Glutamatergic neuron (in vitro differentiated cells): ENCODE results near the gene ASCC2. TPM values are rescaled to one million over a fixed set of nuclear protein-coding genes. Genes with fewer than 3 reads are reported as not detected.
"Not testable (repeated sequence)": the region's sequence is repeated elsewhere in the genome, so short reads cannot be mapped to it uniquely, and the experiment has no call there.

Source experiments
- DNase-seq: peaks from one replicate; pipeline ENCODE4 v3.0.0; 2022
- H3K27ac Mint-ChIP-seq: one replicate; pipeline ENCODE4 v1.8.0; 2020; ENCODE audit warnings: mild to moderate bottlenecking, mixed read lengths, inconsistent platforms; ENCODE audit not compliant: unreplicated experiment
- H3K27me3 Mint-ChIP-seq: one replicate; pipeline ENCODE4 v1.8.0; 2020; ENCODE audit warnings: mild to moderate bottlenecking, moderate library complexity, mixed read lengths, inconsistent platforms; ENCODE audit not compliant: unreplicated experiment
- H3K36me3 Mint-ChIP-seq: one replicate; pipeline ENCODE4 v1.8.0; 2020; ENCODE audit warnings: mild to moderate bottlenecking, mixed read lengths, inconsistent platforms; ENCODE audit not compliant: unreplicated experiment
- H3K4me1 Mint-ChIP-seq: one replicate; pipeline ENCODE4 v1.8.0; 2020; ENCODE audit warnings: mild to moderate bottlenecking, low read depth, mixed read lengths, inconsistent platforms; ENCODE audit not compliant: unreplicated experiment
- H3K4me3 Mint-ChIP-seq: one replicate; pipeline ENCODE4 v1.8.0; 2020; ENCODE audit warnings: mild to moderate bottlenecking, mixed read lengths, inconsistent platforms; ENCODE audit not compliant: unreplicated experiment
- H3K9me3 Mint-ChIP-seq: one replicate; pipeline ENCODE4 v1.8.0; 2020; ENCODE audit warnings: mild to moderate bottlenecking, moderate library complexity, mixed read lengths, inconsistent platforms; ENCODE audit not compliant: unreplicated experiment
- total RNA-seq: library from RNA; stranded (reverse); fragmentation: NEBNext Ultra II Directional; extraction: Animal tissue kit (Norgen Biotek cat#: 25700); gene quantifications from one replicate; pipeline ENCODE4 v1.2.1, GENCODE V29; 2021; ENCODE audit not compliant: unreplicated experiment
- TF ChIP-seq, protein P1 (sequence below): fragments of 200-600 bp; sonication (generic); IDR thresholded peaks from one replicate; pipeline ENCODE4 v1.5.0; 2021; ENCODE audit not compliant: partially characterized antibody, unreplicated experiment

The ASCC2 gene
- total RNA-seq, 1 donor from 2014 or later: 67.8 TPM

DNA sequence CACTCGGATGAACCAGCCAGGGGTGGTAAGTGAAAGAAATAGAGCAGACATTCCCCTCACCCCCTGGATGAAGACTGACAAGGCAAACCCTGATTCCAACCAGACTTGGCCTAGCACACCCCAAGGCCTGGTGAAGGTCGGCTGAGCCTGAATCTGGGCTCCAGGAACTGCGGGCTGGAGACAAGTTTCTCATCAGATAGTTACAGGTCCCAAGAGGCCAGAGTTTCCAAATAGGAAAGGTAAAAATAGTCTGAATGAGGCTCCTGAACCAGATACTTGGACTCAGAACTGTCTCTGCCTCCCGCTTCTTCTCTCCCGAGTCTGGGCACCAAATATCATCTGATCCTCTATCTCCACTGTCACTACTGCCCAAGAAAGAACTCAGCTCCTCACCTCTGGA lies 79.1 kb downstream of the ASCC2 start:
- Mint-ChIP-seq H3K27me3 (peaks cover 4% of the 10 kb centered on the region), H3K4me1 (peaks cover 6% of the 10 kb centered on the region), H3K9me3 (no peaks in the 10 kb centered on the region), H3K4me3 (no peak overlapping the region), H3K36me3 (no peaks in the 10 kb centered on the region), H3K27ac (no peak overlapping the region)
- no peak for DNase-seq
- TF ChIP-seq, protein P1, sequence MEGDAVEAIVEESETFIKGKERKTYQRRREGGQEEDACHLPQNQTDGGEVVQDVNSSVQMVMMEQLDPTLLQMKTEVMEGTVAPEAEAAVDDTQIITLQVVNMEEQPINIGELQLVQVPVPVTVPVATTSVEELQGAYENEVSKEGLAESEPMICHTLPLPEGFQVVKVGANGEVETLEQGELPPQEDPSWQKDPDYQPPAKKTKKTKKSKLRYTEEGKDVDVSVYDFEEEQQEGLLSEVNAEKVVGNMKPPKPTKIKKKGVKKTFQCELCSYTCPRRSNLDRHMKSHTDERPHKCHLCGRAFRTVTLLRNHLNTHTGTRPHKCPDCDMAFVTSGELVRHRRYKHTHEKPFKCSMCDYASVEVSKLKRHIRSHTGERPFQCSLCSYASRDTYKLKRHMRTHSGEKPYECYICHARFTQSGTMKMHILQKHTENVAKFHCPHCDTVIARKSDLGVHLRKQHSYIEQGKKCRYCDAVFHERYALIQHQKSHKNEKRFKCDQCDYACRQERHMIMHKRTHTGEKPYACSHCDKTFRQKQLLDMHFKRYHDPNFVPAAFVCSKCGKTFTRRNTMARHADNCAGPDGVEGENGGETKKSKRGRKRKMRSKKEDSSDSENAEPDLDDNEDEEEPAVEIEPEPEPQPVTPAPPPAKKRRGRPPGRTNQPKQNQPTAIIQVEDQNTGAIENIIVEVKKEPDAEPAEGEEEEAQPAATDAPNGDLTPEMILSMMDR: no peak

DNA sequence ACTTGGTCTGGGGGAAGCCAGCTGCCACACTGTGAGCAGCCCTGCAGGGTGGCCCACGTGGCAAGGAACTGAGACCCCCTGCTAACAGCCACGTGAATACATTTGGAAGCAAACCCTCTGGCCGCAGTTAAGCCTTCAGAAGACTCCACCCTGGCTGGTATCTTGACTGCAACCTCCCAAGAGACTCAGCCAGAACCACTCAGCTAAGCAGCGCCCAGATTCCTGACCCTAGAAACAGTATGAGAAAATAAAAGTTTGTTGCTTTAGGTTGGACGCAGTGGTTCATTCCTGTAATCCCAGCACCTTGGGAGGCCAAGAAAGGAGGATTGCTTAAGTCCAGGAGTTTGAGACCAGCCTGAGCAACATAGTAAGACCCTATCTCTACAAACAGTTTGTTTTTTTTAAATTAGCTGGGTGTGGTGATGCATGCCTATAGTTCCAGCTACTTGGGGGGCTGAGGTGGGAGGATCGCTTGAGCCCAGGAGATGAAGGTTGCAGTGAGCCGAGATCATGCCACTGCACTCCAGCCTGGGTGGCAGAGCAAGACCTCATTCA lies 79.9 kb downstream of the ASCC2 start:
- no peak overlapping the region for H3K4me3 Mint-ChIP-seq
- no peak overlapping the region for H3K27ac Mint-ChIP-seq
- H3K36me3 Mint-ChIP-seq: no peaks in the 10 kb centered on the region
- peaks cover 6% of the 10 kb centered on the region for H3K4me1 Mint-ChIP-seq
- TF ChIP-seq, protein P1: no peak
- H3K27me3 Mint-ChIP-seq: peaks cover 4% of the 10 kb centered on the region
- no peak for DNase-seq
- H3K9me3 Mint-ChIP-seq: no peaks in the 10 kb centered on the region

DNA sequence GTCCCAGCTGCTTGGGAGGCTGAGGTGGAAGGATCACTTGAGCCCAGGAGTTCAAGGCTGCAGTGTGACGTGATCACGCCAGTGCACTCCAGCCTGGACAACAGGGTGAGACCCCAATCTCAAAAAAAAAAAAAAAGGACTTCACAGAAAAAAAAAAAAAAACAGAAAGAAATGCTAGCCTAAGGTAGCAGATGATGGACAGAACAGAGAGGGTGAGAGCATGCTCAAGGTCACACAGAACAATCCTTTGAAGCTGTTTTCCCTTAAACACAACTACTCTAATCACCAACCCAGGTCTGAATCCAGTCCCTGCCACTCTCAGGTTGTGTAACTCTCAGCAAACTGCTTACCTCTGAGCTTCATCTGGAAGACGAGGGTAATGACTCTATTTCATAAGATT lies 81.0 kb downstream of the ASCC2 start:
- Mint-ChIP-seq H3K36me3 (no peaks in the 10 kb centered on the region), H3K27me3 (peaks cover 4% of the 10 kb centered on the region), H3K4me3 (no peak overlapping the region), H3K9me3 (no peaks in the 10 kb centered on the region), H3K4me1 (peaks cover 6% of the 10 kb centered on the region), H3K27ac (no peak overlapping the region)
- TF ChIP-seq, protein P1: no peak
- DNase-seq: no peak

DNA sequence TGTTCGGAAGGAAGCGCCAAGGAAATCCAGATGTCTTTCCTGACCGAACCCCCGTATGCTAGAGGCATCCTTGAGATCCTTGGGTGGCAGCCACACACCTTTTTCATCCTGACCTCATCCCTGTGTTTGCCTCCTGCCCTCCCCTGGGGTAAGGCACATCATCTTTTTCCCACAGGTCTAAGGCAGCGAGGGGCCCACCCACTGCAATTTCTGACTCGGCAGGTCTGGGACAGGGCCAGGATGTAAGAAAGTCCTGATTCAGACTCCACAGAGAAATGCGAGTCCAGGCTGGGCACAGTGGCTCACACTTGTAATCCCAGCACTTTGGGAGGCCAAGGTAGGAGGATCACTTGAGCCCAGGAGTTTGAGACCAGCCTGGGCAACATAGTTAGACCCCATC lies 81.7 kb downstream of the ASCC2 start:
- peaks cover 6% of the 10 kb centered on the region for H3K4me1 Mint-ChIP-seq
- no peaks in the 10 kb centered on the region for H3K9me3 Mint-ChIP-seq
- no peak overlapping the region for H3K27ac Mint-ChIP-seq
- H3K36me3 Mint-ChIP-seq: no peaks in the 10 kb centered on the region
- no peak overlapping the region for H3K4me3 Mint-ChIP-seq
- TF ChIP-seq, protein P1: no peak
- DNase-seq: no peak
- H3K27me3 Mint-ChIP-seq: peaks cover 4% of the 10 kb centered on the region

DNA sequence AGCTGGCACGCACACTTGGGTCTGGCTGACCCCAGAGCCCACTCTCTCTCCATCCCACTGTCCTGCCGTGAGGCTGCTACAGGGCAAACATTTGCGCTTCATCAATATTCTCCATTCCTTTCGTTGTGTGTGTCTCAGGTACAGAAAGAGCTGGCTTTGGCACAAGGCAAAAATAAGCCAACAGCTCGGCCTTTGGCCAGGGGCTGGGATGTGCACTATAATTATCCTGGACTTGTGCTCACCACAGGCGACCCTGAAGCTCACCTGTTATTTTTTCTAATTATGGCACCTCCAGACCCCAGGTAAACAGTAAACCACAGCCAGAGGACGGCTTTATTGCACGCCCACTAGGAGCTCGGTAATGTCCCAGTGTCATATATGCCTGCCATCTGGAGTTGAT lies 82.2 kb downstream of the ASCC2 start:
- Mint-ChIP-seq H3K27ac (no peak overlapping the region), H3K9me3 (no peaks in the 10 kb centered on the region), H3K36me3 (no peaks in the 10 kb centered on the region), H3K4me1 (peaks cover 6% of the 10 kb centered on the region), H3K4me3 (no peak overlapping the region), H3K27me3 (peaks cover 4% of the 10 kb centered on the region)
- DNase-seq: no peak
- TF ChIP-seq, protein P1: no peak

DNA sequence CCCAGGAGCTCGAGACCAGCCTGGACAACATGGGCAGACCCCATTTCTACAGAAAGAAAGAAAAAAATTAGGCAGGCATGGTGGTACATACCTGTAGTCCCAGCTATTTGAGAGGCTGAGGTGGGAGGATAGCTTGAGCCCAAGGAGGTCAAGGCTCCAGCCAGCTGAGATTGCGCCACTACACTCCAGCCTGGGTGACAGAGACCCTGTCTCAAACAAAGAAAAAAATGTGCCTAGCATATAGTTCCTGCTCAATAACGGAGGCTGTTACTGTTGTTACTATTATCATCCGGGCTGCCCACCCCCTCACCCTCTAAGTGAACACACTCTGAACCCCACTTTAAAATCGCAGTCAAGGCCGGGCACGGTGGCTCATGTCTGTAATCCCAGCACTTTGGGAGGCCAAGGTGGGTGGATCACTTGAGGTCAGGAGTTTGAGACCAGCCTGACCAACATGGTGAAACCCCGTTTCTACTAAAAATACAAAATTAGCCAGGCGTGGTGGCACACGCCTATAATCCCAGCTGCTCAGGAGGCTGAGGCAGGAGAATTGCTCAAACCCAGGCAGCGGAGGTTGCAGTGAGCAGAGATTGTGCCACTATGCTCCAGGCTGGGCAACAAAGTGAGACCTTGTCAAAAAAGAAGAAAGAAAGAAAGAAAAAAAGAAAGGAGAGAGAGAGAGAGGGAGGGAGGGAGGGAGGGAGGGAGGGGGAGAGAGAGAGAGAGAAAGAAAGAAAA lies 83.2 kb downstream of the ASCC2 start:
- H3K9me3 Mint-ChIP-seq, H3K36me3 Mint-ChIP-seq, H3K4me3 Mint-ChIP-seq, H3K27ac Mint-ChIP-seq, H3K4me1 Mint-ChIP-seq, H3K27me3 Mint-ChIP-seq, DNase-seq: not testable (repeated sequence)
